Lower leg skin (tissue), 4 donors: Measurements from ENCODE around the gene CNNM2. TPM values are rescaled to one million over a fixed set of nuclear protein-coding genes. Genes with fewer than 3 reads are reported as not detected.

Source experiments
- DNase-seq, 2 donors: peaks; one replicate each; pipeline ENCODE4 v3.0.0-alpha.2; 2019; ENCODE audit warnings: low spot score in 2 of 2
- H3K4me3 ChIP-seq: fragments of 200-600 bp; sonication (generic); 2 replicates; pipeline ENCODE4 v1.5.1; 2017; ENCODE audit warnings: mild to moderate bottlenecking, low read depth; ENCODE audit not compliant: poor library complexity, severe bottlenecking
- POLR2A ChIP-seq, 2 donors: fragments of 450-650 bp; IDR thresholded peaks; one replicate each; pipeline ENCODE4 v1.6.1; 2016 to 2017; ENCODE audit warnings: antibody characterized with exemption in 2 of 2, mild to moderate bottlenecking in 1 of 2, moderate library complexity in 1 of 2
- WGBS, 2 donors: methylation state at CpG; one replicate each; pipeline ENCODE4 v1.1.5; 2018; 5-methylcytosine and 5-hydroxymethylcytosine counted together
- intact Hi-C: fragments of 100-400 bp; cut with DNase I; formaldehyde crosslinking; loops from one replicate; pipeline ENCODE4 v1.15.0; 2023; ENCODE audit warnings: low total_unique reads
- total RNA-seq, 4 donors: library from RNA; depleted of rRNA; stranded (reverse); fragments of >200 nt; gene quantifications; one replicate each; pipeline ENCODE4 v1.1.0, GENCODE V29; 2016
- TF ChIP-seq, protein P1 (sequence below), 3 donors: fragments of 450-650 bp; IDR thresholded peaks; one replicate each; pipeline ENCODE4 v1.5.1; 2016; ENCODE audit warnings: antibody characterized with exemption in 3 of 3, mild to moderate bottlenecking in 3 of 3, moderate library complexity in 2 of 3

The CNNM2 gene
- total RNA-seq, 4 donors from 2014 or later = 9.6 to 21.9 (median 14.5) TPM

DNA sequence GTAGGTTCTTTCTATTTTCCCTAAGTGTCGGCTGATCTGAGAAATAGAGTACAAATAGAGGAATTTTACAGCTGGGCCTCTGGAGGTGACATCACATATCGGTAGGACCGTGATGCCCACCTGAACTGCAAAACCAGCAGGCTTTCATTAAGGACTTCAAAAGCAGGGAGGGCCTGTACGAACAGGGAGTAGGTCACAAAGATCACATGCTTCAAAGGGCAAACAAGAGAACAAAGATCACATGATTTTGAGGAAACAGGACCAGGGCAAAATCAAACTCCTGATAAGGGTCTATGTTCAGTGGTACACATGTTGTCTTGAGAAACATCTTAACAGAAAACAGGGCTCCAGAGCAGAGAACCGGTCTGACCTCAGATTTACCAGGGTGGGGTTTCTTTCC is 88.9 kb downstream of the CNNM2 start:
- TF ChIP-seq POLR2A (IDR thresholded peaks at IDR 0.05) = no peak
- TF ChIP-seq, protein P1, sequence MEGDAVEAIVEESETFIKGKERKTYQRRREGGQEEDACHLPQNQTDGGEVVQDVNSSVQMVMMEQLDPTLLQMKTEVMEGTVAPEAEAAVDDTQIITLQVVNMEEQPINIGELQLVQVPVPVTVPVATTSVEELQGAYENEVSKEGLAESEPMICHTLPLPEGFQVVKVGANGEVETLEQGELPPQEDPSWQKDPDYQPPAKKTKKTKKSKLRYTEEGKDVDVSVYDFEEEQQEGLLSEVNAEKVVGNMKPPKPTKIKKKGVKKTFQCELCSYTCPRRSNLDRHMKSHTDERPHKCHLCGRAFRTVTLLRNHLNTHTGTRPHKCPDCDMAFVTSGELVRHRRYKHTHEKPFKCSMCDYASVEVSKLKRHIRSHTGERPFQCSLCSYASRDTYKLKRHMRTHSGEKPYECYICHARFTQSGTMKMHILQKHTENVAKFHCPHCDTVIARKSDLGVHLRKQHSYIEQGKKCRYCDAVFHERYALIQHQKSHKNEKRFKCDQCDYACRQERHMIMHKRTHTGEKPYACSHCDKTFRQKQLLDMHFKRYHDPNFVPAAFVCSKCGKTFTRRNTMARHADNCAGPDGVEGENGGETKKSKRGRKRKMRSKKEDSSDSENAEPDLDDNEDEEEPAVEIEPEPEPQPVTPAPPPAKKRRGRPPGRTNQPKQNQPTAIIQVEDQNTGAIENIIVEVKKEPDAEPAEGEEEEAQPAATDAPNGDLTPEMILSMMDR (IDR thresholded peaks at IDR 0.05) = no peak
- intact Hi-C loops = no loop called here
- no peak overlapping the region for H3K4me3 ChIP-seq
- 90 to 97% methylated on average over 5 of the region's 5 CpGs for WGBS, 2 donors
- no peak for DNase-seq

DNA sequence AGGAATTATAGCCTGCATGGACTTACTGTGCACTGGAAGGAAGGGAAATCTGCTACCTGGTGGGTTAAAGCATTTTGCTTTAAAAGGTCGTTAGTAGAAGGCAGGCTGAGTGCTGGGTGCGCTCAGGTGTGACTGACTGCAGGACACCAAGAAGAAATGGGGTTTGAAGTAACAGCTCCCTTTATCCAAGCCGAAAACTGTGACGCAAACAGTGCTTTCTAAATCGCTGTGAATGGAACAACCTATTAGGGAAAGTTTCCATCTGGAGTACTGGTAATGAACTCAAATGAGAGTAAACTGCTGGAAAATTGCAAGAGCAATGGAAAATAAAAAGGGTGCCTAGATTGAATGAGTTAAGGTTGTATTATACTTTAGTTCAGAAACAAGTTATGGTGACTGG is 95.3 kb downstream of the CNNM2 start:
- no peak for DNase-seq
- intact Hi-C loops = no loop called here
- no peak for TF ChIP-seq POLR2A (IDR thresholded peaks at IDR 0.05)
- TF ChIP-seq, protein P1 (IDR thresholded peaks at IDR 0.05) = no peak
- 80 to 87% methylated on average over 5 of the region's 5 CpGs for WGBS, 2 donors
- no peak overlapping the region for H3K4me3 ChIP-seq

DNA sequence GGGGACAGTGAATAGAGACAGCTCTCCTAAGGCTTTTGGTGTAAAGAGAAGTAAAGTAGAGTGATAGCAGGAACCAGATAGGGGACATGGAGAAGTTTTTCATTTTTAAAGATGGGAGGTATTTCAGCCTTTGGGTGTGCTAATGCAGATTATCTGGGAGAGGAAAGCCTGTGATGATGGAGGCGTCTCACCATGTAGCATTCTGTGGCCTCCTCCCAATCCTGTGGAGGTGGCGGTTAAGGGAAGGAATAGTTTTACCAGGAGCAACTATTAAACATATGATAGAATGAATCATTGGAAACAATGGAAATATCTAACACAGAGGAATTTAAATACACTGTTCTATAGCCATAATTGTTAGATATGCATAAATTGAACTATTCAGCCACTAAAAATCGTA is 101.3 kb downstream of the CNNM2 start:
- WGBS, 2 donors = 92 to 97% methylated on average over 3 of the region's 3 CpGs
- intact Hi-C loops = no loop called here
- H3K4me3 ChIP-seq = no peak overlapping the region
- TF ChIP-seq POLR2A (IDR thresholded peaks at IDR 0.05) = no peak
- TF ChIP-seq, protein P1 (IDR thresholded peaks at IDR 0.05) = no peak
- DNase-seq = no peak

DNA sequence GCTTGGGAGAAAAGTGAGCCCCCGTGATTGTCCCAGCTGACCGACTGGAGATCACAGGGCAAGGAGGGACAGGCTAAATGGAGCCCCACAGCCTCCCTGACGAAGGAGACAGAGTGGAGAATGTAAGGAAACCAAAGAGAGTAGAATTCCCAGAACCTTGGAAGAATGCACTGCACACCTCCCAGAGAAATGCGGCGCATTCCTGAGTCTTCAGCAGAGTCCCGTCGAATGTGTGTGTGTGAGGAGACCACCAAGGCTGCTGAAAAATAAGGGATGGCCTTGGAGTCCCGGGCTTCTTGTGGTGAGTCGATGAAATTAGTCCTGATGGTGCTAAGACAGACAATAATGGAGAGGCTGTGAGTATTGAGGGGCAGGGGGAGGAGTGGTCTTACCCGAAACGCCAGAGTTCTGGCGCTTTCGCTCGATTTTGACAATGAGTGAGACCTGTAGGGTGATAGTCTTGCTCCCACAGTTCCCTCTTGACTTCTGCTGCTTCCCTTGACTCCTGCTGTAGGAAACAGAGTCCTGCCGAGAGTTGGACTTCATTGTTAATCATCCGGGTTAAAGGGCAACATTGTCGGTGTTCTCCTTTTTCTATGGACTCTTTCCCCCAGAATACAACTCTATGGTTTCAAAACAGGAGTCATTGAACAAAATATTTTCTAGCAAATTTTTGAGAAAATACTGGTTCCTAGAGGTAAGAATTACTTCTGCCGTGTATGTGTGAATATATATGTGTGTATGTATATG is 103.2 kb downstream of the CNNM2 start:
- no peak for DNase-seq
- H3K4me3 ChIP-seq = no peak overlapping the region
- 91 to 93% methylated on average over 18 of the region's 18 CpGs for WGBS, 2 donors
- intact Hi-C loops = no loop called here
- TF ChIP-seq, protein P1 (IDR thresholded peaks at IDR 0.05) = no peak
- TF ChIP-seq POLR2A (IDR thresholded peaks at IDR 0.05) = no peak

DNA sequence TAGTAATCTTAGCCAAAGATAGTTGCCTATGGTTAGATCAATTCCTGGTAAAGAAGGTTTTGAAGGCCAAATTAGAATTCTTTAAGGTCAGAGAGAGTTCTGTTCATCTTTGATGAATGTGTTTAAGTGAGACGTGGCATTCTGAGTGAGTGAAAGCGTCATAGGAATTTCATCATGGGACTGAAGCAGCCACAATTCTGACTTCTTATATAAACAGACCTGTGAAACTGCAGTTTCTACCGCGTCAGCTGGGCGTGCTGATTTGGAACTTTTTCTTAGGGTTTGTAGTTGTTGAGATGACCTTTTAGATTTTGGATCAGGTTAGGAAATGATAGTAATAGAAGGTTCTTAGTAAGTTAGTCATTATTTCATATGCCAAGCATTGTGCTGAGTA is 103.8 kb downstream of the CNNM2 start:
- WGBS, 2 donors = 78 to 83% methylated on average over 5 of the region's 5 CpGs
- TF ChIP-seq, protein P1 (IDR thresholded peaks at IDR 0.05) = no peak
- TF ChIP-seq POLR2A (IDR thresholded peaks at IDR 0.05) = no peak
- no peak overlapping the region for H3K4me3 ChIP-seq
- no peak for DNase-seq
- intact Hi-C loops = no loop called here

DNA sequence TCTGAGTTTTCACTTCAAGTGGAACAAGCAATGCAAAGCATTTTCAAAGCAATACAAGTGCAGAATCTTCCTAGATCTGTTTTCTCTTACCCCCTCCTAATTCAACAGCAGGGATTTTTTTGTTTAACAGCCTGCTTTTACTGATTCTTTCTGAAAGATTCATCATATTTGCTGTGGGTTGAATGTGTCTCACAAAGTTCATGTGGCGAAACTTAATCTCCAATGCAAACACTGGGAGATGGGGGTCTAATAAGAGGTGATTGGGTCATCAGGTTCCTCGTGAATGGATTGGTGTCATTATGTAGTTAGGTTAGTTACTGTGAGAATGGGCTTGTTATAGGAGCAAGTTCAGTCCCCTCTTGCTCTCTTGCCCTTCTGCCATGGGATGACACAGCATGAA is 107.6 kb downstream of the CNNM2 start:
- whole genome bisulfite sequencing, 2 donors = 90 to 92% methylated on average over 2 of the region's 2 CpGs
- DNase-seq = no peak
- intact Hi-C loops = no loop called here
- TF ChIP-seq, protein P1 (IDR thresholded peaks at IDR 0.05) = no peak
- no peak for TF ChIP-seq POLR2A (IDR thresholded peaks at IDR 0.05)
- no peak overlapping the region for H3K4me3 ChIP-seq
